NCI-H345 treated with DMSO at 0.1 percent for 48 hours (cell line): ENCODE results near the gene CRTC3.
"Not testable (repeated sequence)": the region's sequence is repeated elsewhere in the genome, so short reads cannot be mapped to it uniquely, and the experiment has no call there.

Source experiments
- DNase-seq: peaks from one replicate; lab custom pipeline; 2025; ENCODE audit not compliant: unreplicated experiment; lab: John Stamatoyannopoulos, UW

Gene CRTC3

GRCh38 chr15:90529371-90530249 is at the start of gene CRTC3:
CRTC3 (plus strand) TSS chr15:90529923; CDS start chr15:90530072, 149 bp downstream.
- no peak for DNase-seq

- no peak for DNase-seq
Measured at GRCh38 chr15:90481023-90481422, 48.7 kb upstream of the CRTC3 start.

- no peak for DNase-seq
Measured at GRCh38 chr15:90482124-90483011, 47.4 kb upstream of the CRTC3 start.

GRCh38 chr15:90483012-90483307 is 46.8 kb upstream of the CRTC3 start:
- no peak for DNase-seq

- no peak for DNase-seq
Measured at GRCh38 chr15:90483637-90484036, 46.1 kb upstream of the CRTC3 start.

GRCh38 chr15:90487186-90487585 is 42.5 kb upstream of the CRTC3 start:
- no peak for DNase-seq

- no peak for DNase-seq
Measured at GRCh38 chr15:90489514-90489913, 40.2 kb upstream of the CRTC3 start.

- no peak for DNase-seq
Measured at GRCh38 chr15:90489944-90490343, 39.8 kb upstream of the CRTC3 start.

GRCh38 chr15:90493647-90494046 is 36.1 kb upstream of the CRTC3 start:
- DNase-seq, result no peak

GRCh38 chr15:90495067-90495466 is 34.7 kb upstream of the CRTC3 start:
- no peak for DNase-seq

GRCh38 chr15:90496791-90497190 is 32.9 kb upstream of the CRTC3 start:
- DNase-seq, result no peak

GRCh38 chr15:90497376-90497775 is 32.3 kb upstream of the CRTC3 start:
- no peak for DNase-seq

GRCh38 chr15:90497912-90498311 is 31.8 kb upstream of the CRTC3 start:
- DNase-seq, result no peak

GRCh38 chr15:90500171-90500570 is 29.6 kb upstream of the CRTC3 start:
- DNase-seq, result no peak

GRCh38 chr15:90501898-90502297 is 27.8 kb upstream of the CRTC3 start:
- no peak for DNase-seq

GRCh38 chr15:90510781-90511180 is 18.9 kb upstream of the CRTC3 start:
- DNase-seq, result not testable (repeated sequence)

GRCh38 chr15:90511211-90511618 is 18.5 kb upstream of the CRTC3 start:
- not testable (repeated sequence) for DNase-seq

- DNase-seq, result no peak
Measured at GRCh38 chr15:90512276-90512675, 17.4 kb upstream of the CRTC3 start.

GRCh38 chr15:90512981-90513380 is 16.7 kb upstream of the CRTC3 start:
- DNase-seq, result no peak

- DNase-seq, result no peak
Measured at GRCh38 chr15:90513448-90513847, 16.3 kb upstream of the CRTC3 start.

- not testable (repeated sequence) for DNase-seq
Measured at GRCh38 chr15:90513893-90514292, 15.8 kb upstream of the CRTC3 start.

GRCh38 chr15:90519688-90520087 is 10.0 kb upstream of the CRTC3 start:
- no peak for DNase-seq
